ENCODE results near the gene POLR3H.

Gene POLR3H

GRCh38 chr22:41526830-41527799 lies 17.2 kb downstream of the POLR3H start:
- TF ChIP-seq, protein P1, sequence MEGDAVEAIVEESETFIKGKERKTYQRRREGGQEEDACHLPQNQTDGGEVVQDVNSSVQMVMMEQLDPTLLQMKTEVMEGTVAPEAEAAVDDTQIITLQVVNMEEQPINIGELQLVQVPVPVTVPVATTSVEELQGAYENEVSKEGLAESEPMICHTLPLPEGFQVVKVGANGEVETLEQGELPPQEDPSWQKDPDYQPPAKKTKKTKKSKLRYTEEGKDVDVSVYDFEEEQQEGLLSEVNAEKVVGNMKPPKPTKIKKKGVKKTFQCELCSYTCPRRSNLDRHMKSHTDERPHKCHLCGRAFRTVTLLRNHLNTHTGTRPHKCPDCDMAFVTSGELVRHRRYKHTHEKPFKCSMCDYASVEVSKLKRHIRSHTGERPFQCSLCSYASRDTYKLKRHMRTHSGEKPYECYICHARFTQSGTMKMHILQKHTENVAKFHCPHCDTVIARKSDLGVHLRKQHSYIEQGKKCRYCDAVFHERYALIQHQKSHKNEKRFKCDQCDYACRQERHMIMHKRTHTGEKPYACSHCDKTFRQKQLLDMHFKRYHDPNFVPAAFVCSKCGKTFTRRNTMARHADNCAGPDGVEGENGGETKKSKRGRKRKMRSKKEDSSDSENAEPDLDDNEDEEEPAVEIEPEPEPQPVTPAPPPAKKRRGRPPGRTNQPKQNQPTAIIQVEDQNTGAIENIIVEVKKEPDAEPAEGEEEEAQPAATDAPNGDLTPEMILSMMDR (IDR thresholded peaks at IDR 0.05; ENCODE audit: extremely low read depth, missing control alignments), result peak; percentile 81
- DNase-seq (ENCODE audit: low spot score), result peak; percentile 69

DNA sequence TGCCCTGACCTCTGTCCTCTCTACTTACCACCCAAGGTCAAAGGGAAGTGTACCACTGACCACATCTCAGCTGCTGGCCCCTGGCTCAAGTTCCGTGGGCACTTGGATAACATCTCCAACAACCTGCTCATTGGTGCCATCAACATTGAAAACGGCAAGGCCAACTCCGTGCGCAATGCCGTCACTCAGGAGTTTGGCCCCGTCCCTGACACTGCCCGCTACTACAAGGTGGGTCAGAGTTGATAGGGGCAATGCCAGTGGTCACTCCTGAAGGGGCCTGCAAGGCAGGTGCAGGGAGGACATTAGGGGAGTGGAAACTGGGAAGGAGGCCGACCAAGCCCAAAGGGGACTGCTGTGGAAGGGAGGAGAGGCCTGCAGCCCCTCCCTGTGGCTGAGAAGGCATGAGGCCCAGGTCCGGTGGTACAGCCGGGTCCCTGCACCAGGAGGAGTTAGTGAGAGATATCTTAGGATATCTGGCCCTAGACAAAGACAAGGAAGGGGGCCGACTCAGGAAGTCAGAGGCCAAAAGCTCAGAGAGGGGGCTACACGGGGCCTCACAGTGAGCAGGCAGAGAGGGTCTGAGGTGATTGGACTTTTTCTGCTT lies 17.9 kb downstream of the POLR3H start:
- no peak for DNase-seq (ENCODE audit: low spot score)
- TF ChIP-seq, protein P1 (IDR thresholded peaks at IDR 0.05; ENCODE audit: extremely low read depth, missing control alignments), result no peak

GRCh38 chr22:41525450-41526225 lies 18.6 kb downstream of the POLR3H start:
- TF ChIP-seq, protein P1 (IDR thresholded peaks at IDR 0.05; ENCODE audit: extremely low read depth, missing control alignments), result no peak
- no peak for DNase-seq (ENCODE audit: low spot score)

GRCh38 chr22:41524809-41525449 lies 19.3 kb downstream of the POLR3H start:
- DNase-seq (ENCODE audit: low spot score), result peak; percentile 56
- TF ChIP-seq, protein P1 (IDR thresholded peaks at IDR 0.05; ENCODE audit: extremely low read depth, missing control alignments), result no peak

- no peak for DNase-seq (ENCODE audit: low spot score)
- TF ChIP-seq, protein P1 (IDR thresholded peaks at IDR 0.05; ENCODE audit: extremely low read depth, missing control alignments), result no peak
Observed at GRCh38 chr22:41524251-41524661, 20.0 kb downstream of the POLR3H start.

GRCh38 chr22:41523464-41524221 lies 20.6 kb downstream of the POLR3H start:
- DNase-seq (ENCODE audit: low spot score), result no peak
- TF ChIP-seq, protein P1 (IDR thresholded peaks at IDR 0.05; ENCODE audit: extremely low read depth, missing control alignments), result no peak

Data from GM20000 (cell line).